NCI-H2029 treated with DMSO at 0.1 percent for 48 hours (cell line): ENCODE measurements around the gene DNM1.

Source experiments
- DNase-seq: peaks from one replicate; lab custom pipeline; 2025; lab: John Stamatoyannopoulos, UW

The DNM1 gene

DNA sequence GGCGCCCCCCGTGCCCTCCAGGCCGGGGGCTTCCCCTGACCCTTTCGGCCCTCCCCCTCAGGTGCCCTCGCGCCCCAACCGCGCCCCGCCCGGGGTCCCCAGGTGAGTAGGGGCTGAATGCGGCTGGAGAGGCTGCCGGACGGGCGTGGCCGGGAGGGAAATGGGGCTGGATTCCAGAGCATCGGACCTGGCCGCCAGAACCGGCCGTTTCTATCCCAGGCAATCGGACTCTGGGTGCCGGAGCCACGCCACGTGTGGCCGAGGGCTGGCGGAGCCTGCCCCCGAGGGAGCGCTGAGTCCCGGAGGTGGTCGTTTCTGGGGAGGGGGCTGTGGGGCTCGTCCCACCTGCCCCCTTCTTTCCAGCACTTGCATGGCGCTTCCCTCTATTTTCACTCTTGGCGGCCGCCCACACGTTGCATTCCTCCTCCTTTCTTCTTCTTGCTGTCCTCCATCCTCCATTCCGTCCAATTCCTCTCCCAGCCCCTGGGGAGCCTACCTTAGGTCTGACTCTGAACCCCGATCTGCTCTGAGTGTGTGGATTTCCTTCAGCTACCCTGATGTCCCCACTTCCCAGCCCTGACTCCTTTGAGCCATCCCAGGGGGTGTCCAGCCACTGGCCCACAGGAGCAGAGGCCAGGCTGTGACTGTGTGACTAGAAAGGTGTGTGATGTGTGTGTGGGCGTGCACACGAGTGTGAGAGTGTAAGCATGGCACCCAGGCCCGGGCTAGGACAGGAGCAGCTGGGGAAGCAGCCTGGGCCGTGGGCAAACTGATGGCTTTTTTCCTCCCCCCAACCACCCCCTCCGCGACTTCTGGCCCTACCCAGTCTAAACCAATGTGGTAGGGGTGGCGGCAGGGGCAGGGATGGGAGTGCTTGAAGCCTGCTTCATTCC is 47.9 kb downstream of the DNM1 start:
- no peak for DNase-seq

DNA sequence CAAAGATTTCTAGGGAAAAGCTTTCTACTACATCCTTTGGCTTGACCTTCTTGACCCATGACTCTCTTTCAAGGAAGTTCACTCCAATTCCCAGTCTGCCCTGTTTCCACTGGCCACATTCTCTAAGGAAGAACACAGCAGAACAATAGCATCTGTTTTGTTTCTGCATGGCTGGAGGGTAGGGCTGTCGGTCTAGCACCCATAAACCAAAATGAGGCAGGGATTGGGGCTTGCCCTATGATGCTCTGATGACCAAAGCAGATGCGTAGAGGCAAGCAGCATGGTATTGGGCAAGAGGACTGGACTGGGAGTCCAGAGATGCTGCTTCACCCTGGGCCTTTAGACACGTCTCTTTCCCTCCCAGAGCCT is 48.5 kb downstream of the DNM1 start:
- no peak for DNase-seq

DNA sequence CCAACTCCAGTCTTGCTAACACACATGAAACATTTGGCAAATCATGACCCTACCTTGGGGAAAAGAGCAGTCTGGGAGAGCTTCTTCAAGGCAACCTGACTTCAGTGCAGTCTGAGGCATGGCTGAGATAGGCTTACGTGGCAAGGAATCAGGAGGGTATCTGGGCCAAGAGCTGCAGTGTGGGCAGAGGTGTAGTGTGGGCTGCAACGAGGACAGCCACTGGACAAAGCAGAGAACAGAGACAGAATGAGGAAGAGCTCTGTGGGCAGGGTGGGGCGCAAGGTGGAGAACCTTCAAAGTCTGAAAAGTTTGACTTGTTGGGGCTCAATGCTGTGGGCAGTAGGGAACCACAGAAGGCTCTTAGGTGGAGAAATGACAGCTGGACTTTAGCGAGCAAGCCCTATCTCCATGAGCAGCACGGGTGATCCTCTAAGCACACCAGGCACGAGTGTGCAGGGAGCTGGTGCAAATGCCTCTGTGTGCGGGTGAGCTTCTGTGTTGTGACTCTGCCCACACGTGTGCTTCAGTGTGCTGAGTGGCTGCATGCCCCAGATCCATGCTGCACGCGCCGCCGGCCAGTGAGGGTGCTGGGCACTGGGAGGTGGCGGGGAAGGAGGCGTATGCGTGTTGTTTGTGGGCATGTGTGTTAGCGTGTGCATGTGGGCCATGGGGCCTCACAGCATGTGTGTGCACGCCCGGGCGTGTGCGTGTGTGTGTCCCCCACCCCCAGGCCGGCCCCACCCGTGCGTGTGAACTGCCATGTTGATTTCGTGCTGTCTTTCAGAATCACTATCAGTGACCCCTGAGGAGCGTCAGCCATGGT is 49.3 kb downstream of the DNM1 start:
- no peak for DNase-seq

DNA sequence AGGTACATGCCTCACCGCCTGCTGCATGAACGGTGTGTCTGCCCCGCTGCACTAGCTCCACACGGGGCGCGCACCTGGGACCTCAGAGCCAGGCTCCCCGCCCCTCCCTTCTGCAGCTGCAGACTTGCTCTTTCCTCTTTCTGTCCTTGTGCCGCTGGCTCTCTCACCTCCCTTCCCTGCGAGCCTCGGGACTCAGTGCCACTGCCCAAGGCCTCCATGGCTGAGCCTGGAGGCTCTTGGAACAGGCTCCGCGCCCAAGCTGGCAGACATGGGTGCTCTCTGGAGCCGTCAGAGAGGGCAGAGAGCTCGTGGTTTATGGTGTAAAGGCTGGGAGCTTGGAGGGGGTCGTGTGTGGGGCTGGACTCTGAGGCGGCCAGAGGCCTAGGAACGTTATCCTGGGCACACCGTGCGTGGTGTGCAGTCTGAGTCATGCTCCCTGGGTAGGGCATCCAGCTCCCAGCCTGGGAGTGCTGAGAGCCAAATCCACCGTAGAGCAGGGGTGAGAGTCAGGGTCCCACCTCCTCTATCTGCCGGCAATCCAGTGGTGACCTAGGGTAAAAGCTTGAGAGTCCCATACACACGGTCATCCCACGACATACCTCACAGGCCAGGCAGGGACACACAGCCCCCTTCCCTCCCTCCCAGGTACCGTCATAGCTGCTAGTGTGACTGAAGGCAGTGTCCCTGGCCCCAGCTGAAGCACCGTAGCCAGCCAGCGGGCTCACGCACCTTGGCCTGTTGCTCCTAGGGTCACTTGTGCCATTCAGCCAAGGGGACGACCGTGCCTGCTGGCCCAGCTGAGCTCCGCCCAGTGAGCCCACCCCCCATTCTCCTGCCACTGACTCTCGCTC is 50.2 kb downstream of the DNM1 start:
- DNase-seq, result no peak

DNA sequence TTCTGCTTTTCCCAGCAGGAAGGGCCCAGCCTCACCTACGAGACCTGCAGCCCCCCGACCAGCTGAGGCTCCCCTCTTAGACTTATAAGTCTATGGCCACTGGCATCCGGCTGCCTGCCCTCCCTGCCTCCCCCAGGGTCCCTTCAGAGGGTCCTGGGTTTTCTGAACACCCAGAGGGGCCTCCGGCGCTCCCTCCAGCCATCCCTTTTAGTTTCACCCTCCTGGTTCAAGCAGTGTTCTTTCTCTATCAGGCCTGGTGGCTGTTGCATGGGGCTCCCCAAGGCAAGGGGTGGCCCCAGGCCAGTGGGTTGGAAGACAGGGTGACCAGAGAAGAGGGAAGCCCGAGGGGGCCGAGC is 50.8 kb downstream of the DNM1 start:
- DNase-seq, result no peak

DNA sequence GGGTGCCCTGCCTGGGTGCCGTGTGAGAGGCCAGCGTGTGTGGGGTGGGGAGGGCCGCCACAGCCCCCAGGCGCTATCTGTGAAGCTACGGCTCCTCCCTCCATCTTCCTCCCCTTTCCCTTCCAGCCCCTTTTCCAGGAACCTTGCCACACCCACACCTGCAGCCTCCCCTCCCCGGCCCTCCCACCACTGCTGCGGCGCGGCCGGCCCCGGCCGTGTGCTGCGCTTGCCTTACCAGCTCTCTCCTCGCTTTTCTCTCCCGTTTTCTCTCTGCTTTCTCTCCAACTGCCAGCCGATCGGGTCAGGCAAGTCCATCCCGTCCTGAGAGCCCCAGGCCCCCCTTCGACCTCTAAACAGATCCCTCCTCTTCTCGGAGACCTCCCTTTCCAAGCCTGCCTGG is 51.2 kb downstream of the DNM1 start:
- no peak for DNase-seq

DNA sequence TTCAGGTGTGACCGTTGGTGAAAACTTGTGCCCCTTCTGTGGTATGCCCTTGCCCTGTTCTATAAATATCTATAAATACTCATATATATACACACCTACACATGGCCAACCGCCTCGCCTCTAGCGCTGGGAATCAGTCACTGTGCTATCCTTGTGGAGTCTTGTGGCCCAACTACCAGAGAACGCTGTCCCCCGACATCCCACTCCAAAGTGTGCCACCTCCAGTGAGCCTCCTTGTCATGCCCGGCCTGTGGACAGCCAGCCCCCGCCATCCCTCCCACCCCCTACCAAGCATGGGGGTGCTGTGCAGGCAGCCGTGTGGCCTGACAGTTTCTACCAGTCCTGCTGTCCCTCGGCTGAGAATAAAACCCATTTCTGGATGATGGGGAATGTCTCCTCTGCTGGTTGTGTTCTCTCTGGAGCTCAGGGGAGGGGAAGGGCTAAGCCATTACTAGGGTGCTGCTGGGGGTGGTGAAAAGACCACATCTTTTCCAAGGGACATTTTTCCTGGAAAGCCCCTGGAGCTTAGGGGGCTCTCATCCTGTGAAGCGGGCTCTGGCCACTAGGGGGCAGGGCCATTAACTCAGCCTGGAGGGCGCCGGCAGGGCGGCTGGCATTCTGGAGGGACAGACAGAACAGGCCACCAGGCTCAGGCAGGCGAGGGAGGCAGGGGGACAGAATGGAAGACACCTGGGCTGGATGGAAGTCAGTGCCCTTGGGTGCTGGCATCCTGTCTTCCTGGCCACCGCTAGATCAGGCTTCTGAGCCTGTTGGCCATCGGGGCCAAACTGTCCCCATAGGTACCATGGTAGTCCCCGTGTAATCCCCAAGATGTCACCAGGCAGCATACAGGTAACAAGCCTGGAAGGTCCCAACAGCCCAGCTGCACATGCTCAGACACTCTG is 51.9 kb downstream of the DNM1 start:
- no peak for DNase-seq

DNA sequence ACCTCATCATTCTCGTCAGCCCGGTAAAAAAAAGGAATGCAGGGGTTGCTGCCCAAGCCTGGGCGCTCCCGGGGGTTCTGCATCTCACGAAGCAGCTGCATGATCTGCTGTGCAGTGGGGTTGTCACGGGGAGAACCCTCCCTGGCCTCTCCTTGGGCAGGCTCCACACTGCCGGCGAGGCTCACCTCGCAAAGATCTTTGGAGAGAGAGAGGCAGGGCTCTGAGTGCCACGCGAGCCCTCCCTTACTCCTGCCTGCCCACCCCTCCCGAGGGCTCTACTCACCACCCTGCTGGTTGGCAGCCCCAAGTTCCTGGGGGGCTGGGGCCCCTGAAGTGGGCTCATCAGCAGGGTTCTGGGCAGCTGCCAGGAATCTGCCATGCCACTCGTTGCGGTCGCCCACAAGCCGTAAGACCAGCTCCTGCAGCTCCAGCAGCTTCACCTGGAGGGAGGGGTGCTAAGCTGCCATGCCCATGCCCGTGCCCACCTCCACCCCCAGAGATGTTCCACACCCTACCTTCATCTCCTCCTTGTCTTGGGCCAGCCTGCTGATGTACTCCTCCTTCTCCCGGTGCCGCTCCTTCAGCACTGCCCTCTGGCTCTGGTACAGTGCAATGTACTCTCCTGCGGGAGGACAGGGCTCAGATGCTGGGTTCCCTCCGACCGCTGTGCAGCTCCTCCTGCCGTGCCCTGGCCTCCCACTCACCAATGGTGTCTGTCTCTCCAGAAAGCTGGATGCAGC is 54.1 kb downstream of the DNM1 start:
- DNase-seq, result no peak

DNA sequence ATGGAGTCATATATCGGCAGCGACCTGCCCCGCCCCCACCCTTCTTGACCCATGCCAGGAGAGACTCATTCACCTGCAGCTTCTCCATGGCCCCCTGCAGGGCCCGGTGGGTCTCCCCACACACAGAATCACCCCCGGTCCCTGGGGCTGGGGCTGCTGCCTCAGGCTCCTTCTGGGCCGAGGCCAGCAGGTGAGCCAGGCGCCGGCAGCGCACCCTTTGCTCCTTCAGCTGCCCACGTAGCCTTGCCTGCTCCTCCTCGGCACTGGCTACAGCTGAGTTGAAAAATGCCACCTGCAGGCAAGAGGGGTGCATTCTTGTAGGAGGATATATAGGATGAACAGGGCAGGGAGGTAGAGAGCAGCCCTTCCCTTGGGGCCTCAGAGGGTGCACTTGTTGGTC is 54.7 kb downstream of the DNM1 start:
- DNase-seq, result no peak

DNA sequence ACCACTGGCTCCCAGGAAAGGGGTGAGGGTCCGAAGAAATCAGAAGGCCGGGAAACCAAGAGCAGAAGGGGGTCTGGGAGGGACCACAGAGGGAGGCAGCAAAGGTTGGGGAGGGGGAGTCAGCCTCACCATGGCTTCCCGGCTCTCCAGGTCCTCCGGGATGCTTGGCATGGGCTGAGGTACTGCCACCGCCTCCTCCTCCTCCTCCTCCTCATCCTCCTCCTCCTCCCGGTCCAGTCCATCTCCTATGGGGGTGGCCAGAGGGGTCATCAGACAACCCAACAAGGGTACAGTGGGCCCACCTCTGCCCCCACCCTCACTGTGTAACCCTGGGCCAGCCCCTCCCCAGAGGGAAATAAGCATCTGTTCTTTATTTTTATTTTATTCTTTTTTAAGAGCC is 55.1 kb downstream of the DNM1 start:
- DNase-seq, result no peak

DNA sequence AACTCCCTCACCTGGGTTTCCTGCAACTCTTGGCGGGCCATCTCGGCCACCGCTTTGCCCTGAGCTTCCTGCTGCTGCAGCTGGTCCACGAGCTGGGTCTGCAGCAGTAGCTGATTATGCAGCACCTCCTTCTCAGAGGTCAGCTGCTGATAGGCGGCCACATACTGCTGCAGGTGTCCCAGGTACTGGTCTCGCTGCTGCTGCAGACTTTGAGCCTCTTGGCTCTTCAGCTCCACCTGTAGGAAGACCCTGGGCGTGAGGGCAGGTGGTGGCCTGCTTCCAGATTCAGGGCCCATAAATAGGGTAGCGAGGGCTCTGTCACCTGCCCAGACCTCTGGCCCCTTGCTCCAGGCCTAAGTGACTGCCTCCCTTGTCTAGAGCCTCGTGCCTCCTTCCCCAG is 56.0 kb downstream of the DNM1 start:
- DNase-seq, result no peak

DNA sequence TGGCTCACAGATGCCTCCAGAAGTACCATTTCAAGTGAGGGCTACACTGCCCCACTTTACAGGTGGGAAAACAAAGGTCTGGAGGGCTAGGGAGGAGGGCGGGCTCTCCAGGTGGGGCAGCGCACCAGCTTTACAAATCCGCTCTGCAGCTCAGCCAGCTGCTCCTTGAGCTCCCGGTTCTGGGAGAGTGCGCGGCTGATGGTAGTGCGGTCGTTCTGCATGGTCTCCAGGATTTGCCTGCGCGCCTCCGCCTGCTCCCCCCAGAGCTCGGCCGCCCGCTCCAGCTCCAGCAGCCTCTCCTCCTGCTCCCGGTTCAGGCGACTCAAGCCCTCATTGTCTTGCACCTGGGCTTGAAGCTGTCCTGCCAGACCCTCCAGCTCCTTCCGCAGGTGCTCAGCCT is 57.2 kb downstream of the DNM1 start:
- DNase-seq, result no peak

DNA sequence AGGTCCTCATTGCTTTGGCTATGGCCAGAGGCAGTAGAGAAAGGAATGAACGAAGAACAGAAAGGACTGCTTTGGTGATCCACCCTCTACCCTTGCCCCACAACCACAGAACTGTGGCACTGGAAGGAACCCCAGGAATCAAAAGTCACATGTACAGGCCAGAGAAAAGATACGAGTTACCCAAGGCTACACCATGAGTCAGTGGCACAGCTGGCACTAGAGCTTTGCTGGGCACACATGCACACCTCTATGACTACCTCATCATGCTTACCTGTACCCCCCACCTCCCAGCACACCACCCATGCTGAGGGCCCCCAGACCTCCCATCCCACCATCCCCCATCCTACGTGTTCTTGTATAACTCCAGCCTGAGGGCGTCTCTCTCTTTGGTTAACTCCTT is 59.5 kb downstream of the DNM1 start:
- DNase-seq, result no peak

DNA sequence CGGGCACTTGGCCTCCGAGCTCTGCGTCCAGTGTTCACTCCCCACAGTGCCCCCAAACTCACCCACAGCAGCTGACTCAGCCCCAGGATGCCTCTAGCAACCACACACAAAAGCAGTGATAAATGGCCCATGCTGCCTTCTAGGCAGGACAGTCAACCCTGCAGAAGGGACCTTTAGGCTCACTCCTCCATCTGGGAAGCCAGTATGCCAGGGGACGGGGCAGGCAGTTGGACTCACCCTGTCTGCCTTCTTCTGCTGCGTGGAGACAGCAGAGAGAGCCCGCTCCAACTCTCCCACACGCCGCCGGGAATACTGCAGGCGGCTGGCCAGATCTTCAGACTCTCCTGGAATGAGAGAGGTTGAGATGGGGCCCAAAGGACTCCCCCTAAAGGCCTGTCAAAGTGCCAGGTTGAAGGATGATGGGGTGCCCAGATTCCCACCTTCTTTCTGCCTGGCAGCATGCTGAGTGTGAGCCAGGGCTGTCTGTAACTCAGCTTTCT is 62.2 kb downstream of the DNM1 start:
- no peak for DNase-seq

DNA sequence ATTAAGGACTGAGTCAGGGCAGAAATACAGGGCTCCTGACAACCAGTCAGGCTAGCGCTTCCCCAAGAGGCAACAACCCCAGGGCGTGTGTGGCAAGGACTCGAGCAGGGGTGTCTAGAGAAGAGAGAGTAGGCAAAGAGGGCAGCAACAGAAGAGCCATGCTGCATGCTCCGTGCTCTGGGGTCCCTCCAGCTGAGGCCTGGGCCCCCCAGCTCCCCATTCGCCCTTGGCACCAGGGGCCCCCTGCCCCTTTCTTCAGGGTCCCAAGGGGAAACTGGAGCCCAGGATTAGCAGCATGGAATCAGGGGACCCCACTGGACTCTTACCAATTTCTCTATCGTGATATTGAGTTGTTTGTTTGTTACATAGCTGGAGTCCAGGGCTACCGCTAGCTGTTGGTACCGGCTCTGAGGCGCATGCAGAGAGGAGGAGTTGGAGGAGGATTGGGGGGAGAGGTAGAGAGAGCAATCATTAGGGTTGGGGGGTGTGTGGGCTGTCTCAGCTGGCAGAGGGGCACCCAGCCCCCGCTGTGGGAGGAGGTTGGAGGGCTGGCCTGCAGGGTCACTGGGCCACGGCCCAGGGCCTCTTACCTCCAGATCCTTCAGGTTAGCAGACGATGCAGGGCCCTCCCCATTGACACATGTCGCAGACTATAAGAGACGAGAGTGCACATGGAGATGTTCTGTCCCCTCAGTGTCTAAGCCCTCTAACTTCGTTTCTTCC is 63.9 kb downstream of the DNM1 start:
- no peak for DNase-seq

DNA sequence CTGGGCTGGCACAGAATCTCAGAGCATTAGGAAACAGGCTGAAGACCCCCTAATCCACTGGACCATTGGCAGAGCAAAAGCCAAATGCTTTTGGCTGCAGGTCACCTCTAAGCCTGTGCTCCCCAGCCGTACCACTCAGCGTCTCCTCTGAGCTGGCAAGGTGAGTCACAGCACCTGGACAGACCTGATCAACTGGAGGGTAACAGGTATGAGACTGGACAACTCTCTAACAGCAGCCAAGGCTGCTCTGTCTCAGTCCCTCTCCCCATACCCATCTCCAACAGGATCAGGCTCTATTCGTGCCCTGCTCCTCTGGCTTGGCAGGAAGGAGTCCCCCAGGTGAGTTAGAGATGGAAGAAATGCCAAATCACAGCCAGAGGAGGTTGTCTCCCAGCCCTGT is 67.9 kb downstream of the DNM1 start:
- DNase-seq, result no peak

DNA sequence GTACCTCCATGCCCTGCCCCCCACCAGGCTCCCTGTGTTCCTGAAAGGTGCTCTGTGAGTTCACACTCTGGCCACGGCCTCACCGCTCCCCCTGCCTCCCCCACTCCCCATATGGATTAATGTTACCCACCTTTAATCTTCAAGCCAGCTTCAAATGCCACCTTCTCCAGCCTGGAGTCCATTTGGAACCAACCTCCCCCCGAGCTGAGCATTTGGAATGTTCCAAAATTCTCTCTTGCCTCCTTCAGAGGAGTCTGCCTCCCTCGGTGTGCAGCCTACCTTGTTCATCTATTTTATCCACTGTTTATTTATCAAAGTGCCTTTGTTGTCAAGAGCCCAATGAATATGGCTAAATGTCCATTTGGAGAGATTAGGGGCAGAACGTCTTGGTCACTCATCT is 68.3 kb downstream of the DNM1 start:
- no peak for DNase-seq

DNA sequence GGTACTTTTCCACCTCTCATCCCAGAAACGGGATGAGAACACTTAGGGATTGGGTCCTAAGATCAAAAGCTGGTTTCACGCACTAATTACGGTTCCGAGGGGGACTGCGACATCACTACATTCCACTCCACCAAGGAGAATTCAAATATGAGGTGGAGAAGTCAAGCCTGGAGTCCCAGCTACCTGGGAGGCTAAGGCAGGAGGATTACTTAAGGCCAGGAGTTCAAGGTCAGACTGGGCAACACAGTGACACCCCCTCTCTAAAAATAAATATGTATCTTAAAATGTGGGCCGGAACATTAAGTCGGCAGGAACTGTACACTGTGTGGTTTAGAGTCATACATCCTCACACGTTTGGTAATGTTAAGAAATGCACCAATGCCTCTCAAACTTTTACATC is 71.1 kb downstream of the DNM1 start:
- DNase-seq, result no peak

DNA sequence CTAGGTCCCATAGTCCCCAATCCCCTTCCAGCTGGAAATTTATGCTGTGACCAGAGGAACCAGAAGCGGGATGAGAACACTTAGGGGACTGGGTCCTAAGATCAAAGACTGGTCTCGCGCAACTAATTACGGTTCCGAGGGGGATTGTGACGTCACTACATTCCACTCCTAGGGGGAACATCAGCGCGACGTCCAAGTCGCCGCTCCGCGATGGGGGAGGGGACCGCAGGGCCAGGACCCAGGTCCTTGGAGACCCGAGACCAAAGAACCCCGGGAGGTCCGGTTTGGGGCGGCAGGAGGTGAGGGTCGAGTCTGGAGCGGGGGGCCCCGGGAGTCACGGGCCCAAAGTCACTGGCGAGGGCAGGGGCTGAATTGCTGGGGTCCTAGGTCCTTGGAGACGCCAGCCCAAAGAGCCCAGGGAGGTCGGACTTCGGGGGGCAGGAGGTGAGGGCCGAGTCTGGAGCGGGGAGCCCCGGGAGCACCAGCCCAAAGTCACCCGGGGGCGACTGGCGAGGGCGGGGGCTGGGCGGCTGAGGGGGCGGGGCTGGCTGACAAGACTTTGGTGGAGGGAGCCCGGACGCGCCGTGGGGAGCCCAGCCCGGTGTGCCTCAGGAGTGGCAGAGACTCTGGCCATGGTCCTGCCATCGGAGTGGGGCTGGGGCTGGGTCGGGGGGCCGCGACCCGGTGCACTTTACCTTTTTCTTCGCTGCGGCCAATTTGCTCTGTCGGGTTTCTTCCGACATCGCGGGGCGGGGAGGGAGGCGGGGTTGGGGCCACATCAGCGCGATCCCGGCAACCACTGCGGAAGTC is 72.2 kb downstream of the DNM1 start, which contains the start of gene GOLGA2:
Gene GOLGA2, minus strand, starts transcription at position 810 of the 810 bp plus-strand sequence. Its CDS starts 31 bp downstream, at position 779.
- no peak for DNase-seq
